ENCODE results near the gene VPS41.

Gene VPS41

GRCh38 chr7:38716397-38716796 is 192.6 kb downstream of the VPS41 start:
- DNase-seq: no peak

- no peak for DNase-seq
Observed at GRCh38 chr7:38709123-38709522, 199.9 kb downstream of the VPS41 start.

GRCh38 chr7:38704751-38705150 is 204.2 kb downstream of the VPS41 start:
- no peak for DNase-seq

GRCh38 chr7:38704041-38704547 is 204.9 kb downstream of the VPS41 start:
- DNase-seq: no peak

GRCh38 chr7:38703093-38703492 is 205.9 kb downstream of the VPS41 start:
- DNase-seq: no peak

GRCh38 chr7:38702002-38702535 is 206.9 kb downstream of the VPS41 start:
- DNase-seq: no peak

GRCh38 chr7:38700116-38700515 is 208.9 kb downstream of the VPS41 start:
- no peak for DNase-seq

- DNase-seq: no peak
Observed at GRCh38 chr7:38699471-38699870, 209.5 kb downstream of the VPS41 start.

- no peak for DNase-seq
Observed at GRCh38 chr7:38694326-38694725, 214.7 kb downstream of the VPS41 start.

- DNase-seq: no peak
Observed at GRCh38 chr7:38686888-38687287, 222.1 kb downstream of the VPS41 start.

- no peak for DNase-seq
Observed at GRCh38 chr7:38685851-38686250, 223.1 kb downstream of the VPS41 start.

GRCh38 chr7:38682606-38683005 is 226.4 kb downstream of the VPS41 start:
- DNase-seq: no peak

- DNase-seq: no peak
Observed at GRCh38 chr7:38681882-38682281, 227.1 kb downstream of the VPS41 start.

GRCh38 chr7:38679419-38679818 is 229.6 kb downstream of the VPS41 start:
- no peak for DNase-seq

- DNase-seq: no peak
Observed at GRCh38 chr7:38678698-38679054, 230.3 kb downstream of the VPS41 start.

GRCh38 chr7:38677981-38678697 is 230.9 kb downstream of the VPS41 start:
- no peak for DNase-seq

- no peak for DNase-seq
Observed at GRCh38 chr7:38675494-38676106, 233.4 kb downstream of the VPS41 start.

- DNase-seq: no peak
Observed at GRCh38 chr7:38674513-38674912, 234.5 kb downstream of the VPS41 start.

GRCh38 chr7:38673795-38674194 is 235.2 kb downstream of the VPS41 start:
- DNase-seq: no peak
